Stimulated activated CD8-positive, alpha-beta memory T cell treated with anti-CD3 and anti-CD28 coated beads, Interleukin-2, amount 100 ng/mL, for 1 hour (primary cell): ENCODE results near the gene STK16.
"Not testable (repeated sequence)": the region's sequence is repeated elsewhere in the genome, so short reads cannot be mapped to it uniquely, and the experiment has no call there.

Experiments used
- DNase-seq, 2 donors: peaks; one replicate each; pipeline ENCODE4 v3.0.0-alpha.2; 2020; ENCODE audit warnings: low read depth in 2 of 2

The STK16 gene

DNA sequence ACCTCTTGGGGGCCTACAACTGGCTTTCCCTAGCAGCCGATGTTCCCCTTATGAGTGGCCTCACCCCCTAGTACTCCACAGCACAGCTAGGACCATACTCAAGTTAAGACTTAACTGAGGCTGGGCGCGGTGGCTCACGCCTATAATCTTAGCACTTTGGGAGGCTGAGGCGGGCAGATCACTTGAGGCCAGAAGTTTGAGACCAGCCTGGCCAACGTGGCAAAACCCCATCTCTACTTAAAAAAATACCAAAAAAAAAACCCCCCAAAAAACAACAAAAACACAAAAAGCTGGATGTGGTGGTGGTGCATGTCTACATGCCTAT lies 41.8 kb downstream of the STK16 start:
- not testable (repeated sequence) for DNase-seq

- DNase-seq, result no peak
Measured at GRCh38 chr2:219287580-219288265, 42.4 kb downstream of the STK16 start.

- DNase-seq, result no peak
Measured at GRCh38 chr2:219289195-219289536, 43.9 kb downstream of the STK16 start.

DNA sequence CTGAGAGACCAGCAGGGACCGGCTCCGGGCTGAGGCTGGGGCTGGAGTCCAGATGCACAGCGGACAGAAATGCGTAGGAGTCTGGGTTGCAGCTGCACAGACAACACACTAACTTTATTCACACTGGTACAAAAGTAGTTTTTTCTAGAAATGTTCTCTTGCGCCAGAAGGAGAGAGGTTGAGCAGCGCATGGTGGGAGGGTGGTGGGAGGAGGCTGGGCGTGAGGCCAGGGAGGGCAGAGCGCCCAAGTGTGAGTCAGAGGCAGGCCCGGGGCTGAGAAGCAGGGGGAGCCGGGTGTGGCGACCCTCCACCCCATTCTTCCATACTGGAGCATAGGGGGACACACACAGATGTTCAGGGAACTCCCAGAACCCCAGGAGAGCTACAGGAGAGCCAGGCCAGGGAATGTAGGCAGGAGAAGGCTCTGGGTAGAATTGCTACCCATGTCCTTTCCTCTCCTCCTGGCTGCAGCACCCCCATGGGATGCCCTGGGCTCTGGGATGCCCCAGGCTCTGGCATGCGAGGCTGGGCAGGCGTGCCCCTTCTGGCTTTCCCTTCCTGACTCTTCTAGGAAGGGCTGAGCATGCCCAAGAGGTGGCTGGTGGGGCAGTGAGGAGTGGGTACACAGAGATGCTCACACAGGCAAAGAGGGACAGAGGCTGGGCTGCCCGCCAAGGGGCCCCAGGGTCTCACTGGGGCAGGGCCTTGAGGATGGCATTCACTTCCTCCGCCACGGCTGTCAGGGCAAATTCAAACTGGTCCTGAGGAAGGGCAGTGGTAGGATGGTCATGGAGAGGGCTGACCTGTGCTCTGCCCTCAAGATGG lies 44.5 kb downstream of the STK16 start:
- DNase-seq, result no peak

DNA sequence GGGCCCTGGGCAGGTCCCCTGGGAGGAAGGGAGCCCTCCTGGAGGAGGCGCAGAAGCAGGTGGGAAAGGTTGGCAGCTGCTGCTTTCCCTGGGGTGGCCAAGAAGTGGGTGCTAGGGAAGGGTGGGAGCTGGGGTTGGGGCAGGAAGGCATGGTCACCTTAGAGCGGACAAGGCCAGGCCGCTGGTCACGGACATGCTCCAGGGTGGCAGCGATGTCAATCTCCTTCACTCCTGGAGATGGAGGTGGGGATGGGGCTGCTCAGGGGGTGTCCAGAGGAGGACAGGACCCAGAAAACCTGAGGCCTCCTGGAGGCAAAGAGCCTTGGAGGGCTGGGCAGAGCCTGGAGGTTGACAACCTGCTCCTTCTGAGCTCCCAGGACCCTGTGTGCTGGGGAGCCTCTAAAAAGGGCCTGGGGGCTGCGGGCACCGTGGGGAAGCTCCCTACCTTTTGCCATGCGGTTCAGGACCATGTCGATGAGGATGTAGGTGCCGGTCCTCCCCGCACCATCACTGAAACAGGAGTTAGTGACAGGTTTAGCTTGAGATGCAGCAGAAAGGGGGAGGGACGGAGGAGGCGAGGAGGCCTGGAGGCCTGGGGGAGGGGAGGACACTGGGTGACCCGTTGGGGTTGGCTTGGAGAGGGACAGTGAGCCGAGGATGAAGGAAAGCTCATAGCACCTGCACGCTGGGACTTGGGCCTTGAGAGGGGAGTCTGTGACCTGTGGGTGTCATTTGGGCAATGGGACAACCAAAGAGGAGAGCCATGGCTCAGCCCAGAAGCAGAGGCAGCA lies 45.3 kb downstream of the STK16 start:
- DNase-seq, result no peak

DNA sequence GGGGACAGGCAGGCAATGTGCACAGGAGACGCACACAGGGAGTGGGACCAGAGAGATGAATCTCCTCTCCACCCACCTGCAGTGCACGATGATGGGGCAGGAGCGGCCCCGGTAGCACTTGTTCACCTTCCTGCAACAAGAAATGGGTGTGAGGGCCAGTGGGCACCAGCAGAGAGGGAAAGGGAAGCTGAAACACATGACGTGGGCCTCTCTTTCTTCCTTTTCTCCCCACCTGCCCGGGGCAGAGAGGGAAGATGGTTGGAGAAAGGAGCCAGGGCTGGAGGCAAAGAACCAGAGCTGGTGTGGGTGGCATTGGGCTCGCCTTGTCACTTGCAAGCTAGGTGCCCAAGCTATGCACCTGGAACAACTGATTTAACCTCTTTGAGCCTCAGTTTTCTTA lies 46.1 kb downstream of the STK16 start:
- DNase-seq, result no peak

GRCh38 chr2:219291910-219292490 lies 46.7 kb downstream of the STK16 start:
- DNase-seq, result no peak

DNA sequence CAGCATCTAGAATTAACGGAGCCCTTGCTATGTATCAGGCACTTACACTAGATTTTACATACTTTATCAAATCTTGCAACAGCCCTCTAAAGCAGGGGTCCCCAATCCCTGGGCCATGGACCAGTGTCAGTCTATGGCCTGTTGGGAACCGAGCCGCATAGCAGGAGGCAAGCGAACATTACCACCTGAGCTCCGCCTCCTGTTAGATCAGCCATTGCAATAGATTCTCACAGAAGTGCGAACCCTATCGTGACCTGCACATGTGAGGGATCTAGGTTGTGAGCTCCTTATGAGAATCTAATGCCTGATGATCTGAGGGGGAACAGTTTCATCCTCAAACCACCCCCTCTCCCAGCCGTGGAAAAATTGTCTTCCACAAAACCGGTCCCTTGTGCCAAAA lies 47.3 kb downstream of the STK16 start:
- DNase-seq, result no peak

DNA sequence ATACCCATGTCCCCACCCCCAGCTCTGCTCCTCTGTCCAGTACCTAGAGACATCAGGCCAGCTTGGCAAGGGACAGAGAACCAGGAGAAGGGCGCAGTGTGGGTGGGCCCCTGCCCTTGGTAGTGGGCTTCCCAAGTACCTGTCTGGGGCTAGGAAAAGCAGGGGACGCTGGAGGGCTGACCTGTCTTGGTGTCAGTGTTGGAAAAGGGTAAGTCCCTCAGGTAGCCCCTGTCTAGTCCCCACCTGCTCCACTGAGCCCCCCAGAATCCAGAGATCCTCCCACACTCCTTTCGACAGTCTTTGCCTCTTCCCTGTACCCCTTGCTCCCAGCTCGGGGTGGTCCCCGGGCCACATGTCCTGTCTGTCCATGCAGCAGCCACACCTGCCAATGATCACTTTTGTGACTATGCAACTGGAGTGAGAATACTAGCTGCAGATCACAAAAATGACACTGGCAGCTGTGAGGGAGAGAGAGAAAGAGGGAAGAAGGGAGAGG lies 48.5 kb downstream of the STK16 start:
- no peak for DNase-seq

DNA sequence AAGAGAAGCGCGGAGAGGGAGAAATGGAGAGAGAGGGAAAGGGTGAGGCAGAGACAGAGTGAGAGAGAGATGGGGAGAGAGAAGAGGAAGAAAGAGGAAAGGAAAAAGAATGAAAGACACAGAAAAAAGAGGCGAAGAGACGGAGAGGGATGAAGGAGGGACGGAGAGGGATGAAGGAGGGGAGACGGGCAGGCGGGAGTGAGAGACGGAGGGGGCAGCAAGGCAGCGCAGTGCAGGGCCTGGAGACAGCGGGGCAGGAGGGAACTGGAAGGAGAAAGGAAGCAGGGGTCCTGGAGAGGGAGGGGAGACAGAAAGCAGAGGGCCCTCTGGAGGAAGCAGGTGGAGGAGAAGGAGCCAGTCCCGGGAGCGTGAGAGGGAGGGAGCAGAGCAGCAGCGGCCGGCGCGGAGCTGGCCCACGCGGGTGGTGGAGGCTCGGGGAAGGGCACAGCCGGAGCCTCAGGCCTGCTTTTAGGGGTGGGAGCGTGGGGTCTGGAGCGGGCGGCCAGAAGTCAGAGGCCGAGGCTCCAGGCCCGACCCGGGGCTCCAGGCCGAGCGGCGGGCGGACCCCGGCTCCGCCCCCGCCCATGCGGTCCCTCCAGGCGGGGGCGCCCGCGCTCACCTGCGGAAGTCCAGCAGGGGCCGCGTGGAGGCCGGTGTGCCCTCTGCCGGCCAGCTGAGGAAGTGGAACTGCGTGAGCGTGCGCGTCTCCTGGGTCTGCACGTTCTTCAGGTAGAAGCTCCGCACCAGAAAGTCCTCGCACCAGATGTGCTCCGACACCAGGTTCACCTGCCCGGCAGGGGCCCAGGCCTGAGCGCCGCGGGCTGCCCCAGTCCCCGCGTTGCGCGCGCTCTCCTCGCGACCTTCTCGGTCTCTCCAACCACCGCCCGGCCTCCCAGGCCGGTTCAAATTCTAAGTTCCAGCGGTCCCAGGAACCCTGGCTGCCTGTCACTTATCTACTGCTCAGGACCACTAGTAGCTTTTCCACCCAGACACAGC lies 49.4 kb downstream of the STK16 start:
- peak; percentile 80 to 81 for DNase-seq

DNA sequence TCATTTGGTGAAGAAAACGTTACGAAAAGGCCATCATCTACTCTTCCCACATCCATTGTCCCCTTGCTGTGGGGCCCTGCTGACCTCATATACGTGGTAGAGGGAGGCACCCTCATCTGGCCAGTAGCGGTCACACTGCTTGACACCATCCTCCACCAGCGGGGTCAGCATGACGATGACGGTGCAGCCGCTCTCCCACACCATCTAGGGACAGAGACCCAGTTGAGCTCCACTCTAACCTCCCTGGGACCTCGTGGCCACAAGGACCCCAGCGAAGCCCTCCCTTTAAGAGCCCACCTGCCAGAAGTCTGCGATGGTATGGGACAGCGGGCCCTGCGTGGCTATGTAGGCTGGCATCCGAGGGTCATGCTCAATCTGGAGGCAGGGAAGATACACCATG lies 50.9 kb downstream of the STK16 start:
- no peak for DNase-seq

- no peak for DNase-seq
Measured at GRCh38 chr2:219296631-219297391, 51.5 kb downstream of the STK16 start.

- no peak for DNase-seq
Measured at GRCh38 chr2:219297766-219298456, 52.6 kb downstream of the STK16 start.

- DNase-seq, result peak; percentile 73 to 83
Measured at GRCh38 chr2:219298759-219299371, 53.6 kb downstream of the STK16 start.

DNA sequence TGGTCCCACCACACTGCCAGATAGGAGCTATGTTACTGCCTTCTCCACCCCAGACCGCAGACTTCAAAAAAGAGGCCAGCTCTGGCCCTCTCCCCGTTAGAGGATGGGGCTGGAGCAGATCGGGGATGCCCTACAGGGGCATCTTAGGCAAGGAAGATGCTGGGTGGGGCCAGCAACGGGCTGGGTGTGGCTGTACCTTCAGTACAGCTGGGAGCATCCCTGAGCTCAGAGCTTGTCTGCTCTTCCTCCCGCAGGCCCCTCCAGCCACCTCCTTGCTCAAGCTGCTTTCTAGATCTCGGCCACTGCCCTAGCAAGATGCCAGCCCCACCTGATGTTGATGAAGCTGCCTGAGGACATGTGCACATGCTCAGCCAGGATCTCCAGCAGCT lies 54.1 kb downstream of the STK16 start:
- no peak for DNase-seq
